ENCODE measurements around the gene COL9A1. TPM values are rescaled to one million over a fixed set of nuclear protein-coding genes. Genes with fewer than 3 reads are reported as not detected.

The COL9A1 gene
- total and polyA plus RNA-seq, 9 of the 15 experiments (the other 6 are each of a cell fraction or from before 2014, with no cell fraction given), result 0.01 to 0.13 (median 0.06) TPM; not detected in 1

DNA sequence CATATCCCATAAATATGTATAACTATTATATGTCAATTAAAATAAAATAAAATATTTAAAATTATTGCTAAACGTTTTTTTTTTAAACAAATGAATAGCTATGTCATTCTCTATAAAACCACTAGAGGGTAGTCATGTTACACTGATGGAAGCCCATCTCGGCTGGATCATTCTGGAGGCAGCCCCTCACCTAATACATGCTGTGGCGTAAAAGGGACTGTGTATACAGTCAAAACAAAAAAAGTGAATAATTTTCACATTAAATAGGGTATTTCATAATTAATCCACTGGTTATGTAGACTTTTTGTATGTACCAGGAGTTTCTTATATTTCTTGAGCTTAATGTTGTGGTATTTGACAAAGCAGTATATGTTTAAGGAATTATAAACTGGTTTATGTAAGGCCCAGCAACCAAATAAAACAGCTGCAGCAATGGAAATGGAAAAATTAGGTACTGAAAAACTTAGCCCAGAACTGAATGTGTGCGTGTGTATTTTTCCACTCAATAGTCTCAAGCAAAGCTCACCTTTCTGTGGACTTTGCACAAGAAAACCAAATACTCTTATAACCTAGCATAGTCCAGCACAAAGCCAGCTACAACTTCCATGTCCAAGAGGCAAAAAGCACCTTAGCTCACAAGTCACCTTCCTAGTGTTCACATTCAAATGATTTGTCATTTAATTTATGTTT is 81.7 kb downstream of the COL9A1 start (continued):
- TF ChIP-seq ZNF12 (CRISPR knock-in tag; IDR thresholded peaks at IDR 0.05) (no peak), PHF21A (IDR thresholded peaks at IDR 0.05; ENCODE audit: borderline replicate concordance, low read depth) (no peak), PPARD (CRISPR knock-in tag; IDR thresholded peaks at IDR 0.05) (no peak), MEF2D (tag; conservative IDR thresholded peaks at IDR 0.05; ENCODE audit: low read depth) (no peak), CREBBP (IDR thresholded peaks at IDR 0.05; ENCODE audit: low read depth, low read length) (no peak), PML (IDR thresholded peaks at IDR 0.05; ENCODE audit: low read length) (no peak), CCNT2 (IDR thresholded peaks at IDR 0.05; ENCODE audit: borderline replicate concordance, extremely low read depth, insufficient read length, low read depth, low read length) (no peak), PCBP2 (IDR thresholded peaks at IDR 0.05; ENCODE audit: low read depth, low read length, poor library complexity, severe bottlenecking) (no peak), KLF16 (IDR thresholded peaks at IDR 0.05) (no peak), MEF2A (IDR thresholded peaks at IDR 0.05; ENCODE audit: control insufficient read depth, low read depth, low read length) (no peak), HOXB6 (CRISPR knock-in tag; IDR thresholded peaks at IDR 0.05; ENCODE audit: borderline replicate concordance) (no peak)
- TF ChIP-seq, protein P1, sequence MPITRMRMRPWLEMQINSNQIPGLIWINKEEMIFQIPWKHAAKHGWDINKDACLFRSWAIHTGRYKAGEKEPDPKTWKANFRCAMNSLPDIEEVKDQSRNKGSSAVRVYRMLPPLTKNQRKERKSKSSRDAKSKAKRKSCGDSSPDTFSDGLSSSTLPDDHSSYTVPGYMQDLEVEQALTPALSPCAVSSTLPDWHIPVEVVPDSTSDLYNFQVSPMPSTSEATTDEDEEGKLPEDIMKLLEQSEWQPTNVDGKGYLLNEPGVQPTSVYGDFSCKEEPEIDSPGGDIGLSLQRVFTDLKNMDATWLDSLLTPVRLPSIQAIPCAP (CRISPR knock-in tag; IDR thresholded peaks at IDR 0.05; ENCODE audit: borderline replicate concordance), result no peak
- TF ChIP-seq, protein P2, sequence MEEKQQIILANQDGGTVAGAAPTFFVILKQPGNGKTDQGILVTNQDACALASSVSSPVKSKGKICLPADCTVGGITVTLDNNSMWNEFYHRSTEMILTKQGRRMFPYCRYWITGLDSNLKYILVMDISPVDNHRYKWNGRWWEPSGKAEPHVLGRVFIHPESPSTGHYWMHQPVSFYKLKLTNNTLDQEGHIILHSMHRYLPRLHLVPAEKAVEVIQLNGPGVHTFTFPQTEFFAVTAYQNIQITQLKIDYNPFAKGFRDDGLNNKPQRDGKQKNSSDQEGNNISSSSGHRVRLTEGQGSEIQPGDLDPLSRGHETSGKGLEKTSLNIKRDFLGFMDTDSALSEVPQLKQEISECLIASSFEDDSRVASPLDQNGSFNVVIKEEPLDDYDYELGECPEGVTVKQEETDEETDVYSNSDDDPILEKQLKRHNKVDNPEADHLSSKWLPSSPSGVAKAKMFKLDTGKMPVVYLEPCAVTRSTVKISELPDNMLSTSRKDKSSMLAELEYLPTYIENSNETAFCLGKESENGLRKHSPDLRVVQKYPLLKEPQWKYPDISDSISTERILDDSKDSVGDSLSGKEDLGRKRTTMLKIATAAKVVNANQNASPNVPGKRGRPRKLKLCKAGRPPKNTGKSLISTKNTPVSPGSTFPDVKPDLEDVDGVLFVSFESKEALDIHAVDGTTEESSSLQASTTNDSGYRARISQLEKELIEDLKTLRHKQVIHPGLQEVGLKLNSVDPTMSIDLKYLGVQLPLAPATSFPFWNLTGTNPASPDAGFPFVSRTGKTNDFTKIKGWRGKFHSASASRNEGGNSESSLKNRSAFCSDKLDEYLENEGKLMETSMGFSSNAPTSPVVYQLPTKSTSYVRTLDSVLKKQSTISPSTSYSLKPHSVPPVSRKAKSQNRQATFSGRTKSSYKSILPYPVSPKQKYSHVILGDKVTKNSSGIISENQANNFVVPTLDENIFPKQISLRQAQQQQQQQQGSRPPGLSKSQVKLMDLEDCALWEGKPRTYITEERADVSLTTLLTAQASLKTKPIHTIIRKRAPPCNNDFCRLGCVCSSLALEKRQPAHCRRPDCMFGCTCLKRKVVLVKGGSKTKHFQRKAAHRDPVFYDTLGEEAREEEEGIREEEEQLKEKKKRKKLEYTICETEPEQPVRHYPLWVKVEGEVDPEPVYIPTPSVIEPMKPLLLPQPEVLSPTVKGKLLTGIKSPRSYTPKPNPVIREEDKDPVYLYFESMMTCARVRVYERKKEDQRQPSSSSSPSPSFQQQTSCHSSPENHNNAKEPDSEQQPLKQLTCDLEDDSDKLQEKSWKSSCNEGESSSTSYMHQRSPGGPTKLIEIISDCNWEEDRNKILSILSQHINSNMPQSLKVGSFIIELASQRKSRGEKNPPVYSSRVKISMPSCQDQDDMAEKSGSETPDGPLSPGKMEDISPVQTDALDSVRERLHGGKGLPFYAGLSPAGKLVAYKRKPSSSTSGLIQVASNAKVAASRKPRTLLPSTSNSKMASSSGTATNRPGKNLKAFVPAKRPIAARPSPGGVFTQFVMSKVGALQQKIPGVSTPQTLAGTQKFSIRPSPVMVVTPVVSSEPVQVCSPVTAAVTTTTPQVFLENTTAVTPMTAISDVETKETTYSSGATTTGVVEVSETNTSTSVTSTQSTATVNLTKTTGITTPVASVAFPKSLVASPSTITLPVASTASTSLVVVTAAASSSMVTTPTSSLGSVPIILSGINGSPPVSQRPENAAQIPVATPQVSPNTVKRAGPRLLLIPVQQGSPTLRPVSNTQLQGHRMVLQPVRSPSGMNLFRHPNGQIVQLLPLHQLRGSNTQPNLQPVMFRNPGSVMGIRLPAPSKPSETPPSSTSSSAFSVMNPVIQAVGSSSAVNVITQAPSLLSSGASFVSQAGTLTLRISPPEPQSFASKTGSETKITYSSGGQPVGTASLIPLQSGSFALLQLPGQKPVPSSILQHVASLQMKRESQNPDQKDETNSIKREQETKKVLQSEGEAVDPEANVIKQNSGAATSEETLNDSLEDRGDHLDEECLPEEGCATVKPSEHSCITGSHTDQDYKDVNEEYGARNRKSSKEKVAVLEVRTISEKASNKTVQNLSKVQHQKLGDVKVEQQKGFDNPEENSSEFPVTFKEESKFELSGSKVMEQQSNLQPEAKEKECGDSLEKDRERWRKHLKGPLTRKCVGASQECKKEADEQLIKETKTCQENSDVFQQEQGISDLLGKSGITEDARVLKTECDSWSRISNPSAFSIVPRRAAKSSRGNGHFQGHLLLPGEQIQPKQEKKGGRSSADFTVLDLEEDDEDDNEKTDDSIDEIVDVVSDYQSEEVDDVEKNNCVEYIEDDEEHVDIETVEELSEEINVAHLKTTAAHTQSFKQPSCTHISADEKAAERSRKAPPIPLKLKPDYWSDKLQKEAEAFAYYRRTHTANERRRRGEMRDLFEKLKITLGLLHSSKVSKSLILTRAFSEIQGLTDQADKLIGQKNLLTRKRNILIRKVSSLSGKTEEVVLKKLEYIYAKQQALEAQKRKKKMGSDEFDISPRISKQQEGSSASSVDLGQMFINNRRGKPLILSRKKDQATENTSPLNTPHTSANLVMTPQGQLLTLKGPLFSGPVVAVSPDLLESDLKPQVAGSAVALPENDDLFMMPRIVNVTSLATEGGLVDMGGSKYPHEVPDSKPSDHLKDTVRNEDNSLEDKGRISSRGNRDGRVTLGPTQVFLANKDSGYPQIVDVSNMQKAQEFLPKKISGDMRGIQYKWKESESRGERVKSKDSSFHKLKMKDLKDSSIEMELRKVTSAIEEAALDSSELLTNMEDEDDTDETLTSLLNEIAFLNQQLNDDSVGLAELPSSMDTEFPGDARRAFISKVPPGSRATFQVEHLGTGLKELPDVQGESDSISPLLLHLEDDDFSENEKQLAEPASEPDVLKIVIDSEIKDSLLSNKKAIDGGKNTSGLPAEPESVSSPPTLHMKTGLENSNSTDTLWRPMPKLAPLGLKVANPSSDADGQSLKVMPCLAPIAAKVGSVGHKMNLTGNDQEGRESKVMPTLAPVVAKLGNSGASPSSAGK (IDR thresholded peaks at IDR 0.05), result no peak
- TF ChIP-seq, protein P3, sequence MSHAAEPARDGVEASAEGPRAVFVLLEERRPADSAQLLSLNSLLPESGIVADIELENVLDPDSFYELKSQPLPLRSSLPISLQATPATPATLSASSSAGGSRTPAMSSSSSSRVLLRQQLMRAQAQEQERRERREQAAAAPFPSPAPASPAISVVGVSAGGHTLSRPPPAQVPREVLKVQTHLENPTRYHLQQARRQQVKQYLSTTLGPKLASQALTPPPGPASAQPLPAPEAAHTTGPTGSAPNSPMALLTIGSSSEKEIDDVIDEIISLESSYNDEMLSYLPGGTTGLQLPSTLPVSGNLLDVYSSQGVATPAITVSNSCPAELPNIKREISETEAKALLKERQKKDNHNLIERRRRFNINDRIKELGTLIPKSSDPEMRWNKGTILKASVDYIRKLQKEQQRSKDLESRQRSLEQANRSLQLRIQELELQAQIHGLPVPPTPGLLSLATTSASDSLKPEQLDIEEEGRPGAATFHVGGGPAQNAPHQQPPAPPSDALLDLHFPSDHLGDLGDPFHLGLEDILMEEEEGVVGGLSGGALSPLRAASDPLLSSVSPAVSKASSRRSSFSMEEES (CRISPR knock-in tag; IDR thresholded peaks at IDR 0.05), result no peak

All from K562 (cell line).